ENCODE data around the gene HSH2D.

The HSH2D gene

DNA sequence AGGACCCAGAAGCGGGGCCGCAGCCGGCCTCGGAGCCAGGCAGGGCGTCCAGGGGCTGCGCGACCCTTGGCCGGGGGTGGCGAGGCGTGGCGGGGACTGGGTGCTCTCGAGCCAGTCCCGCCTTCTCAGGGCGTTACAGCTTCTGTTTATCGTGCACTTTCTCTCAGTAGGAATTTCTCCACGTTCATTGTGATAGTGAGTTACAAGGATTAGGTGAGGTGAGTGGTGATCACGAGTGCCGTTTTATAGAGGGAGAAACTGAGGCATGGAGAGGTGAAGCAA is 54.8 kb downstream of the HSH2D start:
- no peak for DNase-seq

- DNase-seq: no peak
These were observed 55.9 kb downstream of the HSH2D start for GRCh38 chr19:16199275-16199932.

GRCh38 chr19:16200038-16201010 is 56.8 kb downstream of the HSH2D start:
- DNase-seq: peak; percentile 28

- no peak for DNase-seq
These were observed 57.5 kb downstream of the HSH2D start for GRCh38 chr19:16201011-16201391.

DNA sequence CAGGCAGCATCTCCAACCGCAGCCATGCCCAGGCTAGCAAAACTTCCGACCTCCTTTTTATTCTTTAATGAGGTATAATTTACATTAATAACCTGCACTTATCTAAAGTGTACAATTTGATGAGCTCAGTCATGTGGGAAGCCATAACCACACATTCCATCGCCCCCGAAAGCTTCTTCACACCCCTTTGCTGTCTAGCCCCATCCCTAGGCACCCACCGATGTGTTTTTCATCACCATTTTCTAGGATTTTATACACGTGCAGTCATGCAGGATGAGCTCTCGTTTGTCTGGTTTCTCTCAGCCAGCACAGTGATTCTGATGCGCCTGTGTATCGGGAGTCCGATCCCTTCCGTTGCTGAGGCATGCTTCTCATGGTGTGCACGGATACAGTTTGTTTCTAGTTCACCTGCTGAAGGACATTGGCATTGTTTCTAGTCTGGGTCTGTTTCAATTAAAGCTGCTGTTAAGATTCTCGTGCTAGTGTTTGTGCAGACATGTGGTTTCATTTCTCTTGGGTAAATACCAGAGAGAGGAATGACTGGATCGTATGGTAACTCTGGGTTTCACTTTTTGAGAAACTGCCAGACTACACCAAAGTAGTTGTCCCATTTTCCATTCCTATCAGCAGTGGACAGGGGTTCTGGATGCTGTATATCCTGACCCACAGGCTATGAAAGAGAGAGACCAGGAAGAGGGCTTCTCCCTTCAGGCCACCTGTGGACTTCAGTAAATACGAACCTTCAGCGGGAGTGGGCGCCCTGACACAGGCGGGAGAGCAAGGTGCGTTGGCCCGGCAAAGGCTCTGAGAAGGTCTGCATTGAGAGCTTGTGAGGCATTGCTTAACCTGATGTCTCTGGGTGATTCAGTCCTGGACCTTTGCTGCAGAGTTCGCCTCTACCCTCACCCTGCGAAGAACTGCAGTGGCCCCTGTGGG is 59.1 kb downstream of the HSH2D start:
- no peak for DNase-seq

- no peak for DNase-seq
These were observed 59.9 kb downstream of the HSH2D start for GRCh38 chr19:16203256-16204004.

GRCh38 chr19:16204005-16204294 is 60.5 kb downstream of the HSH2D start:
- no peak for DNase-seq

DNA sequence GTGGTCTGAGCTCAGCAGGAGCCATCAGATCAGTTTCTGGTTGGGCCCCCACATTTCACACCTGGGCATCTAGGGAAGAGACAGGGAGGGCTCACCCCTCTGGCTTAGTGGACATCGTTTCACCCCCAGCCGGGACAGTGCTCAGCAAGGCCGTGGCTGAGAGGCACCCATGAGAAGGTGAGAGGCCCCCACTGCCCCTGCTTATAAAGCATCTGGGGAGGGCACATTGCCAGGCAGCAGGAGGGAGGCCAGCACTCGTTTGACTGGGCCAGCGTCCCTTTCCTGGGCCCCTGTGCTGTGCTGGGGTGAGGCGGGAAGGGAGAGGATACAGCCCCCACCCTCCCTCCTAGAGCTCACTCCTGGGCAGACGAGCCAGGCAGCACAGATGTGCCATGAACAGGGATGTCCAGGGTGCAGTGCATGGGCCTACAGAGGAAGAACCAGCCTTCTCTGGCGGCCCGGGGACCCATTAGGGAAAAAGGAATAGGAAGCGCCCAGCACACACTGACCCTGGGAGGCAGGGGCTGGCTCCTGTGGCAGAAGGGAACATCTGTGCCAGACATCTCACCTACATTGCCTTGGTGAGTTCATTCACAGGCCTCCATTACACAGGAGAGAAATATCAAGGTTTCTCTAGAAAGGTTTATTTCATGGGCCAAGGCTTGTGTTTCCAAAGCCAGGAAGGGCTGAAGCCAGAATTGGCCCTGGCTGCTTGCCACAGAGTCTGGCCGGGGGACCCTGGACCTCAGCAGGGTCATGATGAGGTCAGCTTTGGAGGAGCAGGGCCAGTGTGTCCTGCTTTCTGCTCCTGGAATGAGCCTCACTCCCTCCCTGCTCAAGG is 61.9 kb downstream of the HSH2D start:
- no peak for DNase-seq

DNA sequence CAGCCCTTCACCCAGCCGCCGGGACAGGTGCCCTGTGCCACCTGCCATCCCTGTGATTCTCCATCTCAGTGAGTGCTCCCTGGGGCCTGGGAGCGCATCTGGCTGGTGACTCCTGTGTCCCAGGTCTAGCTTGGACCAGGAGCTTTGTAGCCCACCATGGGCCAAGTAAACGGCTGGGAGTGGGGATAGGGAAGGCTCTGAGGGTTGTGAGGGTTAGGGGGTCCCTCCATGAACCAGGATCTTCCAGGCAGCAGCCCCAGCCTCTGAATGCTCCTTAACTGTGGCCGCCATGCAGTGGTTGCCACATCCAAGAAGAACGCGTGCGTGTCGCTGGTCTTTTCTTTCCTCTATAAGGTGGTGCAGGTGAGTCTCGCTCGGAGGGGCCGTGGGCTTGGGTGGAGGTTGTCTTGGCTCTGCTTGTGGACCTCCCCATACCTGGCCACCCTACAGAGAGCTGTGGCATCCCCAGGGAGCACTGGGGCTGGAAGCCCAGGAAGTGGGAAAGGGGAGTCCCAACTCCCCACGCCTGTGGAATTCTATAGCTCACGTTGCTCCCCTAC is 62.6 kb downstream of the HSH2D start:
- no peak for DNase-seq

DNA sequence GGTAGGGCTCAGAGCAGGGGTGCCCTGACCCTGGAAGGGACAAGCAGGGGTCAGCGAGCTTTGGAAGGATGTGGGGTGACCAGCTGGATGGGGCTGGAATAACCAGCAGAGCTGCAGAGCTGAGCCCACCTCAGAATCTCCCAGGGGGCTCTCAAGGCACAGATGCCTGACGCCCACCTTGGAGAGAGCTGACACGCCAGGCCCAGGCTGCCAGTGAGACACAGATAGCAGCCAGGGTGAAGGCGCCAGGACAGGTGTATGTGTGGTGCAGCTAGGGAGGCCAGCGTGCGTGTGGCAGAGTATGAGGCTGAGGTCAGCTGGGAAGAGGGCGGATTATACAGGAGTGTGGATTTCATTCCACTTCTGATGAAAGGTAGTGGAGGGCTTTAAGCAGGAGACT is 63.2 kb downstream of the HSH2D start:
- DNase-seq: no peak

GRCh38 chr19:16207063-16207462 is 63.6 kb downstream of the HSH2D start:
- no peak for DNase-seq

DNA sequence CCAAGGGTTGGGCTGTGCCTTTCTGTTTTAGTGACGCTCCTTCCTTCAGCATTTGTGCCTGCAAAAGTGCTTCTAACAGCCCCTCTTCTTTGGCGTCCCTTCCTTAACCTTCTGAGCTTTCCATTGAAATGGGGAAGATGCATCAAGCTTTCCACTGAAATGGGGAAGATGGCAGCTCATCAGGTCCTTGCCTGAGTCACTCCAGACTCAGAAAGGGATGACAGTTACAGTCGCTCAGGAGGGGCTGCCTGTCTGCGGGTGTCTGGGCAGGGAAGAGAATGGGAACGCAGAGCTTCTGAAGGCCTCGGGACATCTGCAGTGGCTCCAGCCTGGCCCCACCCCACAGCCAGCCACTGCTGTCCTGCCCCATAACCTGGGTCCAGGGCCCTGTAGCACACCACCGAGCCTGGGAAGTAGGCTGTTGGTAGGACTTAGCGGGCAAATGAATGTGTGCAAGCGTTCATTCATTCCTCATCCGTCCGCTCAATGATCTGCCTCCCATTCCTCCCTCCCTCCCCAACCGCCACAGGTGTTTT is 64.1 kb downstream of the HSH2D start:
- no peak for DNase-seq
